Stromal cell of bone marrow (primary cell): ENCODE measurements around the gene MSX2.

ENCODE experiments used
- DNase-seq: peaks from one replicate; pipeline ENCODE4 v3.0.0-alpha.2; 2012; ENCODE audit warnings: low read depth

MSX2 gene

GRCh38 chr5:174718880-174719610 is 5.3 kb upstream of the MSX2 start:
- no peak for DNase-seq

DNA sequence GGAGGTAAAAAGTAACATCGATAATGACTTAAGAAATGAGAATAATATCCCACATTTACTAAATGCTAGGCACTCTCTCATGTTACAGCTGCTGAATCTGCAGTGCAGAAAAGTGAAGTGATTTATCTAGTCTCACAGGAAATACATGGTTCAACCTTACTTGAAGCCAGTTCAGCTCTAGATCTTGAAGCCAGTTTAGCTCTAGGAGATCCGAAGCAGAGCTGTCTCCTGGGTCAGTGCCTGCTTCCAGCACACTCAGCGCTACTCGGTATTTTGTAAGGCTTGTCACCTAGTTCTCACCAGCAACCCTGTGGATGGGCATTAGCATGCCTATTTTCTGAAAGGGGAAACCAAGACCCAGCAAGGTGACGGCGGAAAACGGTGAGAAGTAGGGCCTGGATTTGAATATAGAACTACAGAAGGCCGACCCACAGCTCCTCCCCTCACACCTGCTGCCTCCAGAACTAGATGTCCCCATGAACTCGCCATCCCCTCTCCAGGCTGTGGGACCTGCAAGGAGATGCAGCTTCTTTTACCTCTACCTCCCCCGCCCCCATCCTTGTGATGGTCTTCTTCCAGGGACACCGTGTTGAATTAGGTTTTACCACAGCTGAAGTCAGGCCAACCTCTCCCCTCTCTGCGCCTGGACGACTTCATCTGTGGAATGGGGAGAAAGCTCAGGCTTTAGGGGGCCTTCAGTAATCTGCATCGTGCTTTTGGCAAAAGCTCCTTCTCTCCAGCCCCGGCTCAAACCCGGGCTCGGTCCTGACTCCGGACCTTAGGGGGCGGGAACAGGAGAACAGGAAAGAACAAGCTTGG is 4.4 kb upstream of the MSX2 start:
- DNase-seq: no peak

DNA sequence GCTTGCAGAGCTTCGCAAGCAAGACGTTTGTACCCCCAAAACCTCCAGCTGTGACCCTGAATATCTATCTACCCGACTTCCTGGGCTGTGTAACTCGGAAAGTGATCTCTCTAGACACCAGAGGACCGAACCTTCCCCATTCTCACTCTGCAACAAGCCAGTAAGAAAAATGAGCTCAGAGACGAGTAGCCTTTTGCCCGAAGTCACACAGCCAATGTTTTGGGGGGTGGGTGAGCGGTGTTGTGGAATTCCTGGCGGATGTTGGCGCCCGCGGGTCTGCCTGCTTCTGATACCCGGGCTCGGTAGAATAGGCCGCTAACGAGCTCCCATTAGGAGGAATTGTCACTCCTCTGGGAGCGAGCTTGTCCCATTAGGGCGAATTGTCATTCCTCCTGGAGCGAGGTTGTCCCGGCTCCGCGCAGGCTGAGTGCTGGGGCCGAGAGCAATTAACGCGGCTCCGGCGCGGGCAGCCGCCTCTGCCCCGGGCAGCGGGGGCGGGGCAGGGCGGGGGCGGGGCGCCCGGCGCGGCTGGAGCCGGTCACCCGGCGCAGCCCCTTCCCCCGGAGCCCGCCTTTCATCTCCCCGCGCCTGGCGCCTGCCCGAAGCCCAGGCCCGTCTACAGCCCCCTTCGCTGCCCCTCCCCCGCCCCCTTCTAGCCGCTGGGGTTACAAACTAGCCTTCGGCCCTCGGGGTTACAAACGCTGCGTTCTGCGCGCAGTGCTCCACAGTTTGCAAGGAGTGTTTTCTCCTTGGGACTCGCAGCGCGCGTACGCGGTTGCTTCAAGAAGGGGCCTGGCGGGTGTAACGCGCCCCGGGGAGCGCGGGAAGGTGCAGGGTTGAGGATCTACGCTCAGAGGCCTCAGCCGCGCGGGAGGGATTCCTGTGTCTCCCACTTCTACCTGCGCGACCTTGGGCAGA is 3.5 kb upstream of the MSX2 start:
- DNase-seq: no peak

DNA sequence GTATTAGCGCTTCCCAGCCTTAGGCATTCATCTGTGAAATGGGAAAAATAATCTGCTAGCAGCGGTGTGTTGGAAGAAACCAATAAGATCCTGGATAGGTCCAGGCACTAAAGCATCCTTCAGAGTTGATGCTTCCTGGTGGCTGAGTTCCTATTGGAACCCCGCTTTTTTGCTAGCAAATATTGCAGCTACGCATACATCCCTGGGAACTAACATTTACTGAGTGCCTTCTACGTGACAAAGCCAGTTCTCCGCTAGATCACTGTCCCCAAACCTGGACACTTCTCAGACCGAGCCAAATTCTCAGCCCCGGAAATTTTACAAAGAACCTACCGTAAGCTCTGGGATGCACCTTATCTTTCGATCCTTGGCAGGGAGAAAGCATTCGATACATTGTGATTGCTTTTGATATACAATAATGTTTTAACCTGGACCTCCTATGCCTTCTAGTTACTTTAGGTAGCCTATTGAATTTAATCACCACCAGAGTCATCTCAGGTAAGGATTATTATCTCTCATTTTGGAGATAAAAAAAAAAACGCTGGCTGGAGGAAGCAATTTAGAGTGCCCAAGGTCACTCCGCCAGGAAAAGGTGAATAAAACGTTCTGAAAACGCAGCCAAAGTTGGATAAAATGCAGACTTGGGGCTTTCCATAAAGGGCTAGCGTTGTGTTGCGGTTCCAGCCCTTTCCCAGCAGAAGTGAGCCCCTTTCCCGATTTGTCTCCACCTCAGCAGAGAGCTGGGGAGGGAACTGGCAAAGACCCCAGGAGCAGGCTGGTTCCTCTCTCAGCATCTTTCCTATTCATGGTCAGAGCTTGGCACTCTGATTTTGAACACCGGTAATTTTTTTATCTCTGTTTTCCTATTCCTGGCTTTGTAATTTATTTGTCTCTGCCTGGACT is 2.6 kb upstream of the MSX2 start:
- DNase-seq: no peak

DNA sequence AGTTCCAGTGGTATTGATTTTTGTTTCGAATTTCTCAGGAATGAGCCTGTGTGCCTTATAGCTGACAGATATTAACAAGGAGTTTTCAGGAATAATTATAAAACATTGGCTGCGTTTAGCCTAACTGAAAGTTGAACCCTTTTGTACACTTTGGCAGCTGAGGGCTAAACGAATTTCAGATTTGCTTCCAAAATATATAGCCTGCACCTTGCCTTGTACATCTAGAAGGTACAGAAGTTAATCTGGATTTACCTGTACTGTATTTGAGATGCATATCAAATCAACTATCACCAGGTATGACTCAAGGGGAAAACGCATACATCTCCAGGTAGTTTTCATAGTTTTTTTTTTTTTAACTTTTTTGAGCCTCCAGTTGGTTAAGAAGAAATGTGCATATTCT is 1.9 kb upstream of the MSX2 start:
- no peak for DNase-seq

DNA sequence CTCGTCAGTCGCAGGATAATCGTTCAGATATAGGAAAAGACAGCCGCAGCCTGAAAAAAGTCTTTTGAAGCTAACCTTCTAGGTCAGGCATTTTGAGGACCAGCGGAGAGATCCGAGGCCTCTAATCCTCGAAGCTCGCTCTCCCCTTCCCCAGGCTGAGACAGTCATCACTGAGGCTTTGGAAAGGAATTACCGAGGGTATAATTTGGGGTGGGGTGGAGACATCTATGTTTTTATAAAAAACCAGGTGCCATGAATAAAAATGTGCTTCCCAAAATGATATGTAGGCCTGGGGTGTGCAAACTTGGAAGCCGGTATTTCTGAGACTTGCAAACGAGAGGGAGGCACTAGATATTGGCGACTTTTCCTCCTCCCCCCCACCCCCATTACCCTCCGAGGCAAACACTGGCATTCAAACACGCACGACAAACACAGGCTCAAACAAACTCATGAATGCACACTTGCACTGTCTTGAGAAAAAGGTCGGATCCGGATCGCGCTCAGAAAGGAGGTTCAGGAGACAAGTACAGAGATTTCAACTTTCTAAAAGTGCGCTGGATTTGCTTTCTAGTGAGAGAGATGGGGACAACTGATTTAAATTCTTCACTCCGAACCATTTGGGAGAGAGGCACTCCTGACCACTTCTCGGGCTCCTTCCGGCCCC is 935 bp upstream of the MSX2 start:
- DNase-seq: no peak

DNA sequence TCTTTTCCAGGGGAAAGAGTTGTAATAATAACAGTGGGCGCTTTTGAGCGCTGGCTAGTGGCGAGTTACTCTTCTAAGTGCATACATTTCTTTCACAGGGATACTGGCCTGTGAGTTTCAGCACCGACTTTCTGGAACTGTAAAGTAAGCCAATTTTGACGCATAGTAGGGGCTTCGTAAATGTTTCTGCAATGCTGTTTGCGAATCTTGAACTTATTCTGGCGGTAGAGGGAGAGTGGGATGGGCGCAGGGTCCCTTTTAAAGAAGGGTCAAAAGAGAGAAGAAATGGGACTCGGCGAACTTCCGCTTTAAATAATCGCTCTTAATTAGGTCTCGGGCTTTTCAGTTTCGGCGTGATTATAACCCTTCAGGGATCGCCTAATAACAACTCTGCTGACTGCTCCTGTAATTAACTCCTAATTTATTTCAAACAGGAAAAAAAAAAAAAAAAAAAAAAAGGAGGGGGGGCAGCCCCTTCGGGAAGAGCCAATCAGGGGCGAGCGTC is 351 bp upstream of the MSX2 start:
- DNase-seq: no peak

DNA sequence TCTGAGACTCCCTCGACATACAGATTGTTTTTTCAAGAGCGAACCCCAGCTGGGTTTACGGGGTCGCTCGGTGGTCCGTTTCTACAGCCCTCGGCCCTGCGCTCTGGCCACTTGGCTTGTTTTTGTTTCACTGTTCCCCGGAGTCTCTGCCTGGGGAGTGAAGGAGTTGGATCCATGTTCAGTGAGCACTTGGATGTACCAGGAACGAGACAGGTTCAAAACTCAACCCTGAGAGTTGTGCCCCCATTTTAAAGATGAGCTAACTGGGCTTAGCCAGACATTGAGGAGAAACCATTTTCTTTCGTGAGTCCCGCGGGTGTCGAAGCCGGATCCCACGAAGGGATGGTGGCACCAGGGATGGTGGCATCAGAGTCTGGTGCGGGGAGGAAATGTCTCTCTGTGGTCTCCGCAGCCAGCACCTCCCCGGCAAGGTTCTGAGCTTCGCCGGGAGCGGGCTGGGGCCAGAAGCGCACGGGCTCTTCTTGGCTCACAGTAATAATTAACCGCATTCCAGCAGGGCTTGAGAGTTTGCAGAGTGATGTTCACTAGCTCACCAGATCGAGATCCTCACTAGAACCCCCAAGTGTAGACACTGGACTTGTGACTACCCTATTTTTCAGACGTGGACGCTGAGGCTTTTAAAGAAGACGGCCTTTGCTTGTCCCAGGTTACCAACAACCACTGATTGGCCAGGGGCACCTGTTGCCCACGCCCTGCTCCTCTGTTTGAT is 1.0 kb downstream of the MSX2 start:
- no peak for DNase-seq

- no peak for DNase-seq
Observed at GRCh38 chr5:174725991-174726601, 1.7 kb downstream of the MSX2 start.

GRCh38 chr5:174726916-174727793 is 2.8 kb downstream of the MSX2 start:
- no peak for DNase-seq

DNA sequence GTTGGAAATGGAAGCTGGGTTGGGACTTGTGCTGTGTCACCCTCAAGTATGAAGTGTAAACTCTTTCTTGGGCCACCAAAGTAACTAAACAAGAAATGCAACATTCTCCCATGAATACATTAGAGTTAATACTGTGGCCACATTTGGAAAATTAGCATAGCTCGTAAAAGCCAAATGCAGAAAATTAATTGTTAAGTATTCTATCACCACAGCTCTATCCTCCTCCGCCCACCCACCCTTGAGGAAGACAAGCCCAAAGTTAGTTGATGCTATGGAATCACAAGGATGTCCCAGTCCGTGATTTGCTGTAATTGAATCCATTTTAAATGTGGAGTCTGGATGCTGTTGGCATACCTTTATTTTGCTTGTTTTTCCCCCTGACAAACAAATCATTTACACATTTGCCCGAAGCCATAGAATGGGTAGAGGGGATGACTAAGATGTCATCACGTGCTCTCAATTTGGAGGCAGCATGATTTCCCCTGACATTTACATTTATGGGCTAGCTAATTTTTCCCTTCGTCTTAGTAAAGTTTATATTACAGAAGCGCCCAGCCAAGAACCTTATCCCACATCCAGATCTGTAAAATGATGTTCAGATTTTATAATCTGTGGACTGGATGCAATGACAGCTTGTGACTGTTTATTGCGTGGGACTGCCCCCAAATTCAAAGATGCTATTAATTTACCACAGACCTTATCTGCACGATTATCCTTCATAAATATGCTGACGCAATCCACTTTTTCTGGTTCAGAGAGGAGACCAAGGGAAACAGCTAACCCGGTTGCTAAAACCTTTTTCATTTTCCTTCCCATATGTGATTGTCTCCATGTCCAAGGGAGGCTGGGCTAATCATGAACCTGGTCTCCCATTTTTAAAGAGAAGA is 3.7 kb downstream of the MSX2 start:
- no peak for DNase-seq

GRCh38 chr5:174729075-174729680 is 4.8 kb downstream of the MSX2 start:
- no peak for DNase-seq

DNA sequence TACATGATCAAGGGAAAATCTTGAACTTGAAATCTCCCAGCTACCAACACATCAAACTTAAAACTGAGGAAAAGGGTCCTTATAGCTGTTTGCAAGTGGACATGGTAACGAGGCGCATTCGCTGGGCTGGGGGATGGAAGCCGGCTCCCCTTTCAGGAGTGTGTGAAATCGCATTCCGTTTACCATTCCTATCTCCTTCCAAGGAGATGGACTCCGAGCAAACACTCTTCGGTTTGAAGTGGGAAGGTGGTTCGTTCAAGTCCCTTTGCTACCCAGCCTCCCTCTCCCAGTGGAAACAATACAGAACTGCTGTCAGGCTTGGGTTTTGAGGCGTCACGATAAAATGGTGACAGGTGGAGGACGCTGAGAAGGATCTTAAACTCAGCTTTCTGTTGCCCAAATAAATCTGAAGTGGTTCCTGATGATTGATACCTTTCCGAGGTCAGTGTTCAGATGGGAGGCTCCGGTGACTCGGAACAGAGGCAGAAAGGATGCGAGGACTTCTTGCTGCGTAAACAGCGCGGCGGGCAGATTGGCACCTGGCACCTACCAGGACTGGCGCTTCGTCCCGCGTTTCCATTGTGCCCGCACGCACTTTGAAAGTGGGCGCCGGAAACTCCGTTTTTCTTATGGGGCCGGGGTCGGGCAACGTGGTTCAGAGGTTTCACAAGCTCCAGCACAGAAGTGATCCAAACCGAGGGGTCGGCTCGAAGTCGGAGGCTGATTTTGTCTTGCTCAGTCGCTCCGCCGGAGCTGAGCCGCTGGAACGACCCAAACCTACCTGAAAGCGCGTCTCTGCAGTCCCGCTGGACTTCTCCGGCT is 7.0 kb downstream of the MSX2 start:
- DNase-seq: no peak

GRCh38 chr5:174732036-174733020 is 7.9 kb downstream of the MSX2 start:
- DNase-seq: no peak
